NCI-H2227 (cell line): Measurements from ENCODE around the gene TMPRSS11F.

ENCODE experiments used
- DNase-seq: peaks from one replicate; lab custom pipeline; 2025; ENCODE audit not compliant: unreplicated experiment; lab: John Stamatoyannopoulos, UW

TMPRSS11F gene

DNA sequence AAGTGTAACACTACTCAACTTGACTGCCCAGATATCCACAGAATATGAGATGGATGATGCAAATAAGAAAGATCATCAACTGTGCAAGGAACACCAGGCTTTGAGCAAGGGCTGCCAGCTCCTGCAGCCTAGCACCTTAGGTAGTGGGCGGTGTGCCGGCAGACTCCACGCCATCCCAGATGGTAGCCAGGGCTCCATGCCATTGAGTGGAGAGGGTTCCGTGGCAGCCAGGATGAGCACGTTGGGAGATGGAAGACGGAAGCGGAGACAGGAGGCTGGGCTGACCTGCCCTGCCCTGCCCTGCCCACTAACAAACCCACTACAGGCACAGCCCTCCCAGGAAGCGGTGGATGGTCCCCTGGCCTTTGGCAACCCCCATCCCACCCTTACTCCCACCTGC, 51.9 kb downstream of the TMPRSS11F start:
- DNase-seq, result no peak

DNA sequence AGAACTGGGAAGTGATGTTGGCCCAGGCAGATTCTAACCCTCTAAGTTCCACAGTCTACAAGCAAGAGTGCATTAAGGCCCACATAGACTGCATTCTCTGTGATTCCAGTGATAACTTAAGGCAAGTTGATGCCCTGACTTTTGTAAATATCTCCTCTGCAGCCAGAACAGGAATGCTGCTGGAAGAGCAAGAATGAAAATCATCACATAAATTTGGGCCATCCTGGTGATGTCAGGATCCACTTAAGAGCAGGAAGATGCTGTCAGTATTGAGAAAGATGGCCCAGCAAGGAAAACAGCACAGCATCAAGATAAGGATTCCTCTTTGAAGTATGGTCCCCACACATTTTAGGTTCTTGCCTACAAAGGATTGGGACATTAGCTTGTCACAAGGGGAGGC, 52.4 kb downstream of the TMPRSS11F start:
- no peak for DNase-seq

DNA sequence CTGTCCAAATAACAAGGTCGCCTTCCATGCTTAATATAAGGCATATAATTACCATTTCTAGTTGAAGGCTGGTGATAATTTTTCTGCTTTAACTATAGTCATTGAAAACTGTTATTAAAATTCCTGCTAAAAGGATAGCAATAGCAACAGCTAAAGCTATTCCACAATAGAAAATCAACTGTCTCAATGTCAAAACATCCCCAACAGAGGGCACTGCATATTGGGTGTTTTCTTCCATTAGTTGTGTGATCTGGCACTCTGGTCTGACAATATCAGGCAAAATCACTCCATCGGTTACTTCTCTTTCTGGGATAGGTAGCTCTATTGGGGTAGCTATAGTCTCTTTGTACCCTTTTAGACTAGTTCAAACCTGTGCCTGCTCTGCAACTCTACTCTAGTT, 53.5 kb downstream of the TMPRSS11F start:
- DNase-seq, result no peak

DNA sequence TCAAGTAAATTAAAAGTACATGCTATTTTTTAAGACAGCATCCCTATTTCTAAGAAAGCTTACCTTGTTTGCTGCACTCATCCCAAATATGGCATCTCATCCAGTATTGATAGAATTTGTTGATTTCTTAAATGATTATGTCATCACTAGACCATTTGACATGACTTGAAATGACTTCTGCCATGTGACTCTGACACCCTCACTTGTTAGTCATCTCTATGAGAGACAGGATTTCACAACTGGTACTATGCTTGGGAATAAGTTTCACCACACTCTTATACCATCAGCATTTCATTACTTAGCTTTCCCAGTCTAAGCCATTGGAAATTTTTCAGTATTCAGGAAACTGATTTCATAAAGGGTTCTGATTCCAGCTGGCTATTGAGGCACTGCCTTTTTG, 55.3 kb downstream of the TMPRSS11F start:
- DNase-seq, result no peak

DNA sequence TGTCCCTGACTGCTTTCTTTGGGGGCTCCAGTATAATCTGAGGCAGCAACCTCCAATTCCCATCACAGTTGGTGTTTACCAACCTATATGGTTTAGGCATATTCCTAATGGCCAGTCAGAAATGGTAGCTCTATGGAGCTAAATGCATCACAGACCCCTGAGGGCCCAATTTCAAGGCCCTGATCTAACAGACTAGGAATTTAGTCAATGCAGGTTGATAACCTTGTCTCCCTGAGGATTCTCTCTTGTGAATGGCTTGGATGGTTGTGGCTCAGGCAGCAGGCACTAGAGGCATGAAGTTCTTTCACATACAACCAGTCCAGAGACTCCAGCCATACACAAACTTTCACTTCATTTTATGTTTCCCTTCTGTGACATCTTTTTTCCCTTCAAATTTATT, 59.4 kb downstream of the TMPRSS11F start:
- no peak for DNase-seq

DNA sequence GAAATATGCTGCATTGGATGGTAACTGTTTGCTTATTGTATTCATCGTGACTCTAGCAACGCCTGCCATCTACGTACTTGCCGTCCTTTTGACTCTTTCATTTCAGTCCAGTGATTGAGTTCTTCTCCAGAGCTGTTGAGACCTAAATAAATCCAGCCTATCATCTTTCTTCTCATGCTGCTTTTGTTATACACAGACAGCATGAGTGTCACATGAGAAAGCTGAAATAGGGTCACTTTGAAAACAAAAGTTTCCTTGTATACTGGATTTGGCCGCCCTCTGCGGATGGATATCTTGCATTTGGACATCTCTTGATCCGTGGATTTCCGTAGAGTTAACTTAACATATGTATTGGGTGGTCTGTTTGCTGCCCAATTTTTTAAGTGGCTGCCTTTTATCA, 67.2 kb downstream of the TMPRSS11F start:
- DNase-seq, result no peak

DNA sequence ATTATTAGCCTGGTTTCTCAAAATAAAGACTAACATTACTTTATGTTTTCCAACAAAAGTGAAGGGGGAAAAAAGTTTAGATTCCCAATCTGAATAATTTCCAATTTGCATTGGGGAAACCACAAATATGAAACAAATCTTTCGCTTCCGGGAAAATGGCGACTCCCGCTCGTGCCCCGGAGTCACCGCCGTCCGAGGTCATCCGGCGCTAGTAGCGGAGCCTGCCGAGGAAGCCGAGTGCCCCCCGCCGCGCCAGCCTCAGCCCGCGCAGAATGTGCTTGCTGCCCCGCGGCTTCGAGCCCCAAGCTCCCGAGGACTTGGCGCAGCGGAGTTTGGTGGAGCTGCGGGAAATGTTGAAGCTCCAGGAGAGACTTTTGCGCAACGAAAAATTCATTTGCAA, 91.4 kb downstream of the TMPRSS11F start:
- DNase-seq, result no peak

DNA sequence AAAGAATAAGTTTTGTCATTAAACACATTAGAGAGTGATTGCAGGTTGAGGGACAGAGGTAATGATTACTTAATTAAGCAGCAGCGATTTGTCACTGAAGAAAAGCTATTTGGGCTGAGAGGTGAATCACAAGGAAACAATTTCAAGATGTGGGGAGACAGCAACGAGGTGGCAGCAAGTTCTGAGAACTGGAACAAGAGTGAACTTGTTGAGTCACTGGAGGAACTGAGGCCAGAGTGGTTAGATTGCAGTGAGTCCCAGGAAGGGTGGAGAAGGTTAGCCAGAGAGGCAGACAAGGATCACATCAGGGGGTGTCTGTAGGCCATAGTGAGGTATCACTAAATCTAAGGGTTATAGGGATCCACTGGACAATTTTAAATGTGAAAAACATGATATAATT, 108.5 kb downstream of the TMPRSS11F start:
- DNase-seq, result no peak

DNA sequence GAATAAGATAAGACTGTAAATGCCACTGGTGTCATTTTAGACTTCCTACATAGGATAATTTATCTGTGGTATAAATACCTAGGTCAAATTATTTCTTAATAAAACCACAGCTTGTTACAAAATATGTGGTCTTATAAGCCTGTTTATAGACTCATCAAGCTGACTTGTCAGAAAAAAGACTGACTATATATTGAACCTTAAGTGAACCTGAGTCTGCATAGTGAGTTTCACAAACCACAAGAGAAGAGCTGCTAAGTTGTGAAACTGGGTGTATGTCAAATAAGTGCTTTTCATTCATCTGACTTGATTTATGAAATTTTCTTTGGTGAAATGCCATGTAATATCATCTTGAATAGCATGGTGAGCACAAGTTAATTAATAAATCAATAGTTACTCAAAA, 118.0 kb downstream of the TMPRSS11F start:
- DNase-seq, result no peak
